HG03108 (cell line): ENCODE measurements around the gene RNU5D-1.
"Not testable (repeated sequence)": the region's sequence is repeated elsewhere in the genome, so short reads cannot be mapped to it uniquely, and the experiment has no call there.

Source experiments
- ATAC-seq: cut with Tn5 transposase; IDR thresholded peaks from one replicate; pipeline ENCODE4 v1.9.1; 2021; ENCODE audit warnings: moderate library complexity; ENCODE audit not compliant: unreplicated experiment

Gene RNU5D-1

DNA sequence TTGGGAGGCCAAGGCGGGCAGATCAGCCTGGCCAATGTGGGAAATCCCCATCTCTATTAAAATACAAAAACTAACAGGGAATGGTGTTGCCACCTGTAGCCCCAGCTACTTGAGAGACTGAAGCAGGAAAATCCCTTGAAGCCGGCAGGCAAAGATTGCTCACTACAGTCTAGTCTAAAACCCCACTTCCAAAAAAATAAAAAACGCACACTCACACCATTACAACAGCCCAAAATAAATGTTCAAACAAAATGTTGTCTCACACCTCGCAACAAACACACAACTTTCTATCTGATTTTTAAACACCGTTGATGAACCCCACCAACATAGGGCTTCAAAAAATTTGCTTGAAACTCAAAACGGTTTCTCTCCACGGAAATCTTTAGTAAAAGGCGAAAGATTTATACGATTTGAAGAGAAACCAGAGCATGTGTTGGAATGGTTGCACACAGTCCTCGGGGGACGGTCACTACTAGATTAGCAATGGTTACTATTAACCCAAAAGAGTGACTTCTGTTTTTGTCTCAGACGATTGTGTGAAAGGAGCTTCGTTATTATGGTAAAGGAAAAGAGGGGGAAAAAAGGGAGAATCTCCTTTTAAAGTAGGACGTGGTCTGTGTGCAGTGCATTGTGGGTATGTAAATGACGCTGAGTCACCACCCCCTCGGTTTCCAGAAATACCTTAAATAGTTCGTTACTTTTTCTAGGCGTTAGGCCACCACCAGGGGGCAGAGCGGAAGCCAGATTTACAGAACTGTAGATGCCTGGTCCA lies at the start of gene RNU5D-1:
Gene RNU5D-1 (minus strand): TSS at position 430 of the 772 bp plus-strand sequence.
- peak; percentile 59 for ATAC-seq

GRCh38 chr1:44780583-44781121 lies 49.7 kb upstream of the RNU5D-1 start:
- ATAC-seq, result no peak

- no peak for ATAC-seq
Measured at GRCh38 chr1:44778705-44779576, 48.0 kb upstream of the RNU5D-1 start.

DNA sequence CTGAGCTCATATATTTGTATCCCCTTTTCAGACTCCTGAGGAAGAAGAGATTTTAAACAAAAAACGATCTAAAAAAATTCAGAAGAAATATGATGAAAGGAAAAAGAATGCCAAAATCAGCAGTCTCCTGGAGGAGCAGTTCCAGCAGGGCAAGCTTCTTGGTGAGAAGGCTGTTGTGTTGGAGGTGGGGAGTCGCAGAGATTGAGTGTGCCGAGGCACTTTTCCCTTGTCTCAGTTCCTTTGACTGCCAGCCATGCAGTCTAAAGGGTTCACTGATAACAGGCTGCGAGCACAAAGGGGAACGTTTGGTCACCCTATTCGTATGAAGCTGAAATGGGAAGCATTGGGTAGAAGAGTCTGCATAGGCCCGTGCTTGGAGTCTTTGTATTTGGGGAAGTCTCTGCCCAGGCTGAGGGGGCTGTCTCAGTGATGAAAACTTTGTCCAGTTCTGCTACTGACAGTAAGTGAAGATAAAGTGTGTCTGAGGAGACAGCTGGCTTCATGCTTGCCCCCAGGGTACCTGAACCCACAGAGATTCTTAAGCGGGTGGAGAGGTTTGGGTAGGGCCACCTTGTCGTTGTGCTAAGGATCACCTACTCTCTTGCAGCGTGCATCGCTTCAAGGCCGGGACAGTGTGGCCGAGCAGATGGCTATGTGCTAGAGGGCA lies 47.1 kb upstream of the RNU5D-1 start:
- ATAC-seq, result no peak

- ATAC-seq, result no peak
Measured at GRCh38 chr1:44777547-44777946, 46.6 kb upstream of the RNU5D-1 start.

DNA sequence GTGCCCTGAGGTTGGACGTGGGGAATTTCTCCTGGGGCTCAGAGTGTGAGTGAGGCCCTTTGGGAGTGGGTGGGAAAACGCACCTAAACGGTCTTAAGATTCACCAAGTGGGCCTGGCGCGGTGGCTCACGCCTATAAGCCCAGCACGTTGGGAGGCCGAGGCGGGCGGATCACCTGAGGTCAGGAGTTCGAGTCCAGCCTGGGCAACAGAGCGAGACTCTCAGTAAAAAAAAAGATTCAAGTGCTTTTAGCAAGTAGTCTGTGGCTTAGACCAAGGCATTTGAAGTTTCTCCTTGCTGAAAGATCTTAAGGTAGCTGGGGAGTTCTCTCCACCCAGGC lies 45.7 kb upstream of the RNU5D-1 start:
- no peak for ATAC-seq

GRCh38 chr1:44775930-44776729 lies 45.2 kb upstream of the RNU5D-1 start:
- peak; percentile 10 for ATAC-seq

- peak; percentile 79 for ATAC-seq
Measured at GRCh38 chr1:44775078-44775929, 44.3 kb upstream of the RNU5D-1 start, which contains the start of gene RPS8. Gene RPS8, plus strand, starts transcription at chr1:44775540. Its CDS starts 57 bp downstream, at chr1:44775597.

DNA sequence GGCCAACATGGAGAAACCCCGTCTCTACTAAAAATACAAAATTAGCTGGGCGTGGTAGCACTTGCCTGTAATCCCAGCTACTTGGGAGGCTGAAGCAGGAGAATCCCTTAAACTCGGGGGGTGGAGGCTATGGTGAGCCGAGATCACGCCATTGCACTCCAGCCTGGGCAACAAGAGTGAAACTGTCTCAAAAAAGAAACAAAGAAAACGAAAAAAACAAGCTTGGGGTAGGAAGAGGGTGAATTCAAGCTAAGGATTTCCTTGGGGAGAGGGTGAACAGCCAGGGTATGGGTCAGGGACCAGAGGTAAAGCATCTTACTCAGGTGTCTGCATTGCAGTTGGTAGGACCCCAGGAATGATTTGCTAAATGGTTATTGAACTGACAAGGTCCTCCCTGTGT lies 35.5 kb upstream of the RNU5D-1 start:
- not testable (repeated sequence) for ATAC-seq

- ATAC-seq, result no peak
Measured at GRCh38 chr1:44760876-44761275, 29.9 kb upstream of the RNU5D-1 start.

DNA sequence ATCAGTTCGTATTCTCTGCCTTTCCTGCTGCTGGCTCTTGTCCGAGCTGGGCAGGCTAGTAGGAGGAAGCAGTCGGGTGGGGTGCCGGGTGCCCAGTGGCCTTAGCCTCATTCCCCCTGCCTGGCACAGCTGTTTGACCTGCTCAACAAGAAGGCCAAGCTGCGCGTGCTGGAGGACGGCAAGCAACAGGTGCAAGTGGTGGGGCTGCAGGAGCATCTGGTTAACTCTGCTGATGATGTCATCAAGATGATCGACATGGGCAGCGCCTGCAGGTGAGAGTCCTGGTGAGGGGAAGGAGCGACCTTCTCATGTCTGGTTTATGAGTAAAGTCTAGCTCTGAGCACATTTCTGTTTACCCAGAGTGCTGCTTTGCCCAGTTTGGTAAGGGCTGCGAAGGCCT lies 28.1 kb upstream of the RNU5D-1 start:
- ATAC-seq, result no peak

GRCh38 chr1:44757420-44757819 lies 26.4 kb upstream of the RNU5D-1 start:
- no peak for ATAC-seq

DNA sequence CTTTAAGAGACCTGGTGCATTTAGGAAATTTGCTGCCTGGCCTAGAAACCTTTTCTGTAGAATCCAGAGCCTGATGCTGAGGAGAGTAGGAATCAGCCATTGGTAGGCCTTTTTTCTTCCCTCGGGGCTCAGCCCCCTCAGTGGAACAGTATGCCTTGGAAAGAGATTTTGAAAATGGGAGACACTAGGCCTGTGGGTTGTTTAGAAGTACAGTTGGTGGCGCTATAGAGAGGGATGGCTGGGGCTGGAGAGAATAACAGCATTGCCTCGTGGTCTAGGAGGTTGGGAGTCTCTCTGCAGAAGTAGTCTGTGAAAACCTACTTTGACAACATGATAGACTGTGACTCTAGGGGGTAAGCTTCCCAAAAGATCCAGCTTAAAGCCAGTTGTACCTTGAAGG lies 16.9 kb upstream of the RNU5D-1 start:
- no peak for ATAC-seq

DNA sequence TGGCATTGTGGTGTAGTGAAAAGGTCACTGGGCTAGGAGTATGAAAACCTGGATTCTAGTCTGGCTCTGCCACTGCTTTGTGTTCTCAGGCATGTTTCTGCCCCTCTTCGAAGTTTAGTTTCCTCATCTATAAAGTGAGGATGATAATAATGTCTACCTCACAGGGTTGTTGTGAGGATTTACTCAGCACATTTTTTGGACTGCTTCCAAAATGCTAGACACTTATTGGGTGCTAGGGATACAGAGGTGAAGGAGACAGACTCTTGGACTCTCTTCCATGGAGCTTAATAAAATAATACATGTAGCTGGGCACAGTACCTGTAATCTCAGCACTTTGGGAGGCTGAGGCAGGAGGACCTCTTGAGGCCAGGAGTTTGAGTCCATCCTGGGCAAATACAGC lies 12.2 kb upstream of the RNU5D-1 start:
- no peak for ATAC-seq

GRCh38 chr1:44740179-44740617 lies 9.2 kb upstream of the RNU5D-1 start:
- ATAC-seq, result no peak

DNA sequence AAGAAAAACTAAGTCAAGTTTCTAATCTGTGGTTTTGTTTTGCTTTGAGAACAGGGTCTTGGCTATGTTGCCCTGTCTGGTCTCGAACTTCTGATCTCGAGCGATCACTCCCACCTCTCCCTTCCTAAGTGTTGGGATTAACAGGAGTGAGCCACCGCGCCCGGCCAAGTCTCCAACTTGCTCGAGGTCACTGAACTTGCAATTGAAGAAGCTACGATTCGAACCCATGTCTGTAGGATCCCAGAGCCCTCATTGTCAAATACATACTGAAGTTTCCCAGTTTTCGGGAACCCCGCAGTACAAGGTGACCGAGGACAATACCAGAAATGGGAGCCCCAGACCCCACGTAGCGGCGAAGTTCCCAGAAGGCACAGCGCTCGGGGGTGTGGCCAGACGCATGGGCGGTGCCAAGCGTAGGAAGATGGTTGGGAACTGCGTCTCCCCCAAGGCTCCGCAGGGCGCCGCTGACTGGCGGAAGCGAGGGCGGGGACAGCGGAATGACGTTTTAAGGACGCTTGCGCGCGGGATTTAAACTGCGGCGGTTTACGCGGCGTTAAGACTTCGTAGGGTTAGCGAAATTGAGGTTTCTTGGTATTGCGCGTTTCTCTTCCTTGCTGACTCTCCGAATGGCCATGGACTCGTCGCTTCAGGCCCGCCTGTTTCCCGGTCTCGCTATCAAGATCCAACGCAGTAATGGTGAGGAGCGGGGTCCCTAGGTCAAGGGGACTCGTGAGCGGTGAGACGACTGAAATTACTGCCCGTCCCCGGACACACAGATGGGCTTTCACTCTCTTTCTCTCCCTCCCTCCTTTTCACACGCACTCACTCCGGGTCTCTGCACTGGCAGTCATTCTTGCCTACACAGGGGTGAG lies 8.6 kb upstream of the RNU5D-1 start, which contains the start of gene KIF2C:
Gene KIF2C (plus strand): TSS at position 531 of the 872 bp plus-strand sequence. CDS start 96 bp downstream, at position 627.
- ATAC-seq, result peak; percentile 98

DNA sequence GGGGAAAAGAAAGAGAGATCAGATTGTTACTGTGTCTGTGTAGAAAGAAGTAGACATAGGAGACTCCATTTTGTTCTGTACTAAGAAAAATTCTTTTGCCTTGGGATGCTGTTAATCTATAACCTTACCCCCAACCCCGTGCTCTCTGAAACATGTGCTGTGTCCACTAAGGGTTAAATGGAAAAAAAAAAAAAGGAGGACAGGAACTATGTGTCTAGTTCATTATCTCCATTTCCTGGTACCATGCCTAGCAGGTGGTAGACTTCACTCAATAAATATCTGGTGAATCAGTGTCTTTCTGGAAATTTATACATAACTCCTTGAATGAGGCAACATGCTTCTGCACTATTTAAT lies 8.0 kb upstream of the RNU5D-1 start:
- not testable (repeated sequence) for ATAC-seq

- ATAC-seq, result no peak
Measured at GRCh38 chr1:44735992-44736391, 5.0 kb upstream of the RNU5D-1 start.
